Astrocyte (in vitro differentiated cells and primary cell): ENCODE results near the gene PRIMA1. TPM values are rescaled to one million over a fixed set of nuclear protein-coding genes. Genes with fewer than 3 reads are reported as not detected.

ENCODE experiments used
- DNase-seq: peaks from one replicate; pipeline ENCODE4 v3.0.0-alpha.2; 2010; ENCODE audit warnings: low read depth
- FAIRE-seq: peaks from 2 replicates; lab custom pipeline; 2011; peaks lifted over from hg19 to GRCh38; lab: Jason Lieb, UNC
- H2AFZ ChIP-seq: 2 replicates; pipeline ENCODE4 v1.6.0; 2012; ENCODE audit warnings: low read depth, low read length, inconsistent platforms
- H3K27ac ChIP-seq: 2 replicates; pipeline ENCODE4 v1.5.1; 2011; ENCODE audit warnings: low read depth, low read length, inconsistent platforms
- H3K27me3 ChIP-seq: 2 replicates; pipeline ENCODE4 v1.6.0; 2011; ENCODE audit warnings: low read length, inconsistent platforms; ENCODE audit not compliant: insufficient read depth
- H3K36me3 ChIP-seq: 2 replicates; pipeline ENCODE4 v1.5.1; 2011; ENCODE audit warnings: low read length, inconsistent platforms; ENCODE audit not compliant: insufficient read depth
- H3K4me1 ChIP-seq: 2 replicates; pipeline ENCODE4 v1.5.1; 2011; ENCODE audit warnings: low read length, inconsistent platforms; ENCODE audit not compliant: insufficient read depth
- H3K4me2 ChIP-seq: 2 replicates; pipeline ENCODE4 v1.6.0; 2012; ENCODE audit warnings: low read length, inconsistent platforms
- H3K4me3 ChIP-seq: 2 replicates; pipeline ENCODE4 v1.5.1; 2011; ENCODE audit warnings: low read depth, mild to moderate bottlenecking, low read length, inconsistent platforms; ENCODE audit not compliant: insufficient read depth
- H3K79me2 ChIP-seq: 2 replicates; pipeline ENCODE4 v1.6.0; 2012; ENCODE audit warnings: mild to moderate bottlenecking, low read length, inconsistent platforms; ENCODE audit not compliant: insufficient read depth
- H3K9ac ChIP-seq: 2 replicates; pipeline ENCODE4 v1.6.0; 2012; ENCODE audit warnings: mild to moderate bottlenecking, low read length, inconsistent platforms
- H3K9me3 ChIP-seq: 2 replicates; pipeline ENCODE4 v1.5.1; 2012; ENCODE audit warnings: low read depth, mild to moderate bottlenecking, low read length, inconsistent platforms; ENCODE audit not compliant: insufficient read depth
- H4K20me1 ChIP-seq: 2 replicates; pipeline ENCODE4 v1.6.0; 2012; ENCODE audit warnings: low read length, inconsistent platforms; ENCODE audit not compliant: insufficient read depth
- H3K27ac Mint-ChIP-seq: one replicate; pipeline ENCODE4 v1.8.0; 2021; ENCODE audit warnings: mild to moderate bottlenecking, mixed read lengths; ENCODE audit not compliant: unreplicated experiment
- H3K27me3 Mint-ChIP-seq: one replicate; pipeline ENCODE4 v1.8.0; 2021; ENCODE audit warnings: low read depth, mixed read lengths; ENCODE audit not compliant: unreplicated experiment
- H3K36me3 Mint-ChIP-seq: one replicate; pipeline ENCODE4 v1.8.0; 2021; ENCODE audit warnings: low read depth, mixed read lengths; ENCODE audit not compliant: unreplicated experiment
- H3K4me1 Mint-ChIP-seq: one replicate; pipeline ENCODE4 v1.8.0; 2021; ENCODE audit warnings: low read depth, mixed read lengths; ENCODE audit not compliant: unreplicated experiment
- H3K4me3 Mint-ChIP-seq: one replicate; pipeline ENCODE4 v1.8.0; 2021; ENCODE audit warnings: mild to moderate bottlenecking, moderate library complexity, mixed read lengths; ENCODE audit not compliant: unreplicated experiment
- H3K9me3 Mint-ChIP-seq: one replicate; pipeline ENCODE4 v1.8.0; 2021; ENCODE audit warnings: mild to moderate bottlenecking, mixed read lengths; ENCODE audit not compliant: unreplicated experiment
- EZH2 ChIP-seq: IDR thresholded peaks from 2 replicates; pipeline ENCODE4 v1.6.1; 2012; ENCODE audit warnings: mild to moderate bottlenecking, low read length, inconsistent platforms; ENCODE audit not compliant: insufficient read depth
- total RNA-seq: library from RNA; stranded (reverse); gene quantifications from 2 replicates; pipeline ENCODE4 v1.2.1, GENCODE V29; 2021
- TF ChIP-seq, protein P1 (sequence below): IDR thresholded peaks from 2 replicates; pipeline ENCODE4 v1.5.1; 2011; ENCODE audit warnings: low read depth, mild to moderate bottlenecking, inconsistent platforms, low read length, moderate library complexity; ENCODE audit not compliant: insufficient read depth

PRIMA1 gene
- total RNA-seq, 1 donor from 2014 or later = not detected

DNA sequence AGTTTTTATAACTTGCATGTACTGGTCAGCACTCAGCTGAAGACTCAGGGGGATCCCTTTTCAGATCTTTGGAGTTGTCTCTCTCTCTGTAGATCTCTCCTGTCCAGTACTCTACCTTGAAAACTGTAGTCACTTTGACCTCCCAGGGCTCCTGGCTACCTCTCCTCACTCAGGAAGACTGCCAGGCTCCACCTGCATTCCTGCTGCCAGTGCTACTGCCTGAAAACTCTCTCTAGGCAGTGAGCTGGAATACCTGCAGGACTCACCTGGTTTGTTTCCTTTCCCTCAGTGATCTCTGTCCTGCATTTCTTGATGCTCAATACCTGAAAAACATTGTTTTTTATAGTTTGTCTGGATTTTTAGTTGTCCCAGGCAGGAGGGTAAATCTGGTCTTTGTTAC is 87.4 kb downstream of the PRIMA1 start:
- no peak overlapping the region for H3K4me2 ChIP-seq
- H3K4me3 ChIP-seq = no peak overlapping the region
- no peaks in the 10 kb centered on the region for H3K4me1 ChIP-seq
- no peak overlapping the region for H3K27ac ChIP-seq
- H3K79me2 ChIP-seq = no peaks in the 10 kb centered on the region
- no peaks in the 10 kb centered on the region for H3K9me3 ChIP-seq
- Mint-ChIP-seq H3K4me3 (no peak overlapping the region), H3K36me3 (no peaks in the 10 kb centered on the region), H3K27ac (no peak overlapping the region), H3K4me1 (no peaks in the 10 kb centered on the region), H3K9me3 (no peaks in the 10 kb centered on the region), H3K27me3 (peaks cover 3% of the 10 kb centered on the region)
- no peaks in the 10 kb centered on the region for H3K27me3 ChIP-seq
- DNase-seq (no peak), FAIRE-seq (no peak)
- H3K9ac ChIP-seq = no peak overlapping the region
- H3K36me3 ChIP-seq = no peaks in the 10 kb centered on the region
- H4K20me1 ChIP-seq = no peaks in the 10 kb centered on the region
- TF ChIP-seq, protein P1, sequence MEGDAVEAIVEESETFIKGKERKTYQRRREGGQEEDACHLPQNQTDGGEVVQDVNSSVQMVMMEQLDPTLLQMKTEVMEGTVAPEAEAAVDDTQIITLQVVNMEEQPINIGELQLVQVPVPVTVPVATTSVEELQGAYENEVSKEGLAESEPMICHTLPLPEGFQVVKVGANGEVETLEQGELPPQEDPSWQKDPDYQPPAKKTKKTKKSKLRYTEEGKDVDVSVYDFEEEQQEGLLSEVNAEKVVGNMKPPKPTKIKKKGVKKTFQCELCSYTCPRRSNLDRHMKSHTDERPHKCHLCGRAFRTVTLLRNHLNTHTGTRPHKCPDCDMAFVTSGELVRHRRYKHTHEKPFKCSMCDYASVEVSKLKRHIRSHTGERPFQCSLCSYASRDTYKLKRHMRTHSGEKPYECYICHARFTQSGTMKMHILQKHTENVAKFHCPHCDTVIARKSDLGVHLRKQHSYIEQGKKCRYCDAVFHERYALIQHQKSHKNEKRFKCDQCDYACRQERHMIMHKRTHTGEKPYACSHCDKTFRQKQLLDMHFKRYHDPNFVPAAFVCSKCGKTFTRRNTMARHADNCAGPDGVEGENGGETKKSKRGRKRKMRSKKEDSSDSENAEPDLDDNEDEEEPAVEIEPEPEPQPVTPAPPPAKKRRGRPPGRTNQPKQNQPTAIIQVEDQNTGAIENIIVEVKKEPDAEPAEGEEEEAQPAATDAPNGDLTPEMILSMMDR = no peak
- no peak for TF ChIP-seq EZH2
- H2AFZ ChIP-seq = no peak overlapping the region

DNA sequence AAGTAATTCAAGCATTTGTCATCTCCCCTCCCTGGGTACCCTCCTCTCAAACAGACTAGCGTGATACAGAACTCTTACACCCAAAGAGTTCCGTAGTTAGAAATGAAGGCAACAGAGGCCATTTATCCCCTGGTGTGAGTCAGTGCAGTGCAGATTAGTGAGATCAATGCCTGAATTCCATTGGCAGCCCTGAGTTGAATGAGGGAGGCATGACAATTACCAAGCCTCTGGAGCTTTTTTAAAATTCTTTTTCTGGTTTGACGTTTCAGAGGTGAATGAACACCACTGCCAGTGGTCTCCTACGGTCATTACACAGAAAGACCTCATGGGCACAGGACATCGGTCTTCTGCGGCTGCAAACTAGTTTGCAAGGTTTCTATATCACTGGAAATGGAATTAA is 94.4 kb downstream of the PRIMA1 start:
- TF ChIP-seq EZH2 = no peak
- TF ChIP-seq, protein P1 = no peak
- FAIRE-seq (no peak), DNase-seq (no peak)
- Histone ChIP-seq H2AFZ (no peak overlapping the region), H3K79me2 (no peaks in the 10 kb centered on the region), H3K36me3 (no peaks in the 10 kb centered on the region), H4K20me1 (no peaks in the 10 kb centered on the region), H3K27ac (no peak overlapping the region), H3K27me3 (no peaks in the 10 kb centered on the region), H3K9ac (no peak overlapping the region), H3K4me1 (no peaks in the 10 kb centered on the region), H3K4me3 (no peak overlapping the region), H3K4me2 (no peak overlapping the region), H3K9me3 (no peaks in the 10 kb centered on the region)
- H3K4me3 Mint-ChIP-seq = no peak overlapping the region
- peaks cover 3% of the 10 kb centered on the region for H3K4me1 Mint-ChIP-seq
- peaks cover 1% of the 10 kb centered on the region for H3K9me3 Mint-ChIP-seq
- peaks cover 6% of the 10 kb centered on the region for H3K27me3 Mint-ChIP-seq
- no peaks in the 10 kb centered on the region for H3K36me3 Mint-ChIP-seq
- H3K27ac Mint-ChIP-seq = no peak overlapping the region

DNA sequence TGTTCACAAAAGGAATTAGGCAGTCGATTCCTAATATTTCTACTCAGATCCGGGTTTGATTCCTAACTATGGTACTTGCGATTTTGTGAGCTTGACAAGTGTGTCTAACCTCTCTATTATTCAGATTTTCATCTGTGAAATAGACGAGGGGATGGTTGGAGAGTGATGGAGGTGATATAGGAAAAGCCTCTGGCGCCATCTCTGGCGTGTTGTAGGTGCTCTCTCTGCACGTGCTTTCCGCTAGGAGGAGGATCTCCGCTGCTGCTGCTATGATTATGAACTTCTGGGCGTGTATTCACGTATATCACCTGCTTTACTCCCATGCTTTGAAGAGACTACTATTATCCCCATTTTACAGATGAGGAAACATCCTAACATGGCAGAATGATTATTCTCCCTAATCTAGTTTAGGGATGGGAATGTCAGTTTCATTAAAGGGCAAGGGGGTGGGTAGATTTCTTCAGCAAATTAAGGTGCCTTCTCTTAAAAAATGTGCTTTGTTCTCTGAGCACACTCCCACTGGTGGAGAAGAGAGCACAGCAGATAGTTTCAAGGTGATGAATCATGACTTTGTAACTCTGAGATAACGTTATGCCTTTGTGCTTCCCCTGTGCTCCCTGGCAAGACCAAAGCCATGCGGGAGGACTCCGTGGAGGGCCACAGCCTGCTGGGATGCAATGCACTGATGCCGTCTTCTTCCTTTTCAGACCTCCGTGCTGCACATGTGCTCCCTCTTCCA is 97.1 kb downstream of the PRIMA1 start:
- H3K4me1 Mint-ChIP-seq = peaks cover 3% of the 10 kb centered on the region
- Histone ChIP-seq H3K36me3 (no peaks in the 10 kb centered on the region), H3K4me3 (no peak overlapping the region), H2AFZ (no peak overlapping the region), H3K27ac (no peak overlapping the region), H4K20me1 (no peaks in the 10 kb centered on the region), H3K9ac (no peak overlapping the region), H3K9me3 (no peaks in the 10 kb centered on the region), H3K27me3 (no peaks in the 10 kb centered on the region), H3K4me1 (no peaks in the 10 kb centered on the region), H3K4me2 (no peak overlapping the region), H3K79me2 (no peaks in the 10 kb centered on the region)
- DNase-seq (no peak), FAIRE-seq (no peak)
- peaks cover 22% of the 10 kb centered on the region for H3K27me3 Mint-ChIP-seq
- TF ChIP-seq EZH2 = no peak
- TF ChIP-seq, protein P1 = no peak
- H3K27ac Mint-ChIP-seq = no peak overlapping the region
- H3K9me3 Mint-ChIP-seq = peaks cover 1% of the 10 kb centered on the region
- no peak overlapping the region for H3K4me3 Mint-ChIP-seq
- no peaks in the 10 kb centered on the region for H3K36me3 Mint-ChIP-seq
